GM21526 (cell line): Measurements from ENCODE around the gene DMRTB1.

Experiments used
- ATAC-seq: cut with Tn5 transposase; IDR thresholded peaks from one replicate; pipeline ENCODE4 v1.9.1; 2021; ENCODE audit warnings: moderate library complexity; ENCODE audit not compliant: unreplicated experiment, low FRiP score

Gene DMRTB1

DNA sequence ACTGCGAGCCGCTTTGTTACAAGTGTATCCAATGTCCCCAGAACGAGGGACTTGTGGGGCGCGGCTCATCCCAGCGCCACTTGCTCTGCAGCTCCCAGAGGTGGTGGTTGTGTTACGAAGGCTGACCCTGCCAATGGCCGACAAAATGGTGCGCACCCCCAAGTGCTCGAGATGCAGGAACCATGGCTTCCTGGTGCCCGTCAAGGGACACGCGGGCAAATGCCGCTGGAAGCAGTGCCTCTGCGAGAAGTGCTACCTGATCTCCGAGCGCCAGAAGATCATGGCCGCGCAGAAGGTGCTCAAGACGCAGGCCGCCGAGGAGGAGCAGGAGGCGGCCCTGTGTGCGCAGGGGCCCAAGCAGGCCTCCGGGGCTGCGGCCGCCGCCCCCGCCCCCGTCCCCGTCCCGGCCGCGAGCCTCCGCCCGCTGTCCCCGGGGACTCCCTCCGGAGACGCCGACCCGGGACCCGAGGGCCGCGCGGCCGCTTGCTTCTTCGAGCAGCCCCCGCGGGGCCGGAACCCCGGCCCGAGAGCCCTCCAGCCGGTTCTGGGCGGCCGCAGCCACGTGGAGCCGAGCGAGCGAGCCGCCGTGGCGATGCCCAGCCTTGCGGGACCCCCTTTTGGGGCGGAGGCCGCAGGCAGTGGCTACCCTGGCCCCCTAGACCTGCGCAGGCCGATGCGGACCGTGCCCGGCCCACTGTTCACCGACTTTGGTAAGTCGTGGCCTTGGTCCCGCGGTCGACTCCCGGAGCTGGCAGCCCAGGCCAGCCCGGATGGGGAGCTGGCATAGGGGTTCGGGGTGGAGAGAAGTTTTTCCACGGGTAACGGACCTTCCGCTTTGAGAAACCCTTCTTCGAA is at the start of gene DMRTB1:
Gene DMRTB1 (plus strand): TSS at position 79 of the 855 bp plus-strand sequence. CDS start 55 bp downstream, at position 134.
- no peak for ATAC-seq

DNA sequence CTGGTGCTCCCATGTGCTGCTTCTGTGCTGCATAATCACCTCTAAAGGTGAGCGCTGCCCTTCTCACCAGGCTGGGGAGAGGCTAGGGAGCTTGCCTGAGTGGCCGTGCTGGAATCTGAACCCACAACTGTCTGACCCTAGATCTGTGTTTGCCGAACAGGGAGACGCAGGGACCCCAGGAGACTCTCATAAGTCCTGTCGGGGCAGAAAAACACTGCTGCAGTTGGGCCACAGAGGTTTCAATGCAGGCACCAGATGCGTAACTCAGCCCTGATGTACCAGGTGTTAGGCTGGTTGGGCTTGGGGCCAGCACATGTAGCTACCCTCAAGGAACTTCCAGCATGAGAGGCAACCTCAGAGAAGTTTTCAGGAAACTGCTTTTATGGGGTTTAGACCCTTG is 49.5 kb upstream of the DMRTB1 start:
- no peak for ATAC-seq

DNA sequence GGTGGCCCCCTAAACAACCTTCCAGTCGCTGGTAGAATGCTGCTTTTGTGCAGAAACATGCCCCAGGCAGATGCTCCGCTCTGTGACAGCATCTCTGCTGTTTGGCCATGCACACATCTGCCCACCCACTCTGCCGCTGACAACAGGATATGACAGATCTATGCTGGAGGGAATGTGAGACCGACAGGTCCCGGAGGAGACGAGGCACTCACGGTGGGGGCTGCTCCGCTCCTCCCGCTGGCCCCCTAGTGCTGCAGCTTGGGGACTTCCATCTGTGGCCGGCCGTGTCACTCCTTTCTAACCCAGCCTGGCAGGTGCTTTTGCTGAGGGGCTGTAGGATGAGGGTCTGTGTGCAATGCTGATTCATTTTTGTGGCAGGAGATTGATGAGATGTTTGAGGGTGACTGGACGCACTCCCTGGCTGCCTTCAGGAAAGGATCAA is 49.1 kb upstream of the DMRTB1 start:
- no peak for ATAC-seq

DNA sequence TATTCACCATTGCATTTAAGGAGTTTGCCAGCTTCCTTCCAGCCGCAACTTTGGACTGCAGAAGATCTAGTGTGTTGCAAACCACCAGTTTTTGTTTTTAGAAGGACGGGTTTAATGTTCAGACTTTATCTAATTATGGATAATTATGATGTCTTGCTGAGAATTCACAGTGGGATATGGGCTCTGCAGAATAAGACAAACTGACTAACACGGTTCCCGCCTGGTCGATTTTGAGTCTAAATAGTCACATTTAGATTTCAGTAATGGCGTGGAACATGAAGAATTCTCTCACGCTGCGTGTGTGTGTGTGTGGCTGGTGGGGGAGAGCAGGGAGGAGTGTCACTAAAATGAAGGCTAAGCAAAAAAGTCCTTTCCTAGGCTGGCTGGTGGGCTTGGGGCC is 48.5 kb upstream of the DMRTB1 start:
- ATAC-seq = no peak

DNA sequence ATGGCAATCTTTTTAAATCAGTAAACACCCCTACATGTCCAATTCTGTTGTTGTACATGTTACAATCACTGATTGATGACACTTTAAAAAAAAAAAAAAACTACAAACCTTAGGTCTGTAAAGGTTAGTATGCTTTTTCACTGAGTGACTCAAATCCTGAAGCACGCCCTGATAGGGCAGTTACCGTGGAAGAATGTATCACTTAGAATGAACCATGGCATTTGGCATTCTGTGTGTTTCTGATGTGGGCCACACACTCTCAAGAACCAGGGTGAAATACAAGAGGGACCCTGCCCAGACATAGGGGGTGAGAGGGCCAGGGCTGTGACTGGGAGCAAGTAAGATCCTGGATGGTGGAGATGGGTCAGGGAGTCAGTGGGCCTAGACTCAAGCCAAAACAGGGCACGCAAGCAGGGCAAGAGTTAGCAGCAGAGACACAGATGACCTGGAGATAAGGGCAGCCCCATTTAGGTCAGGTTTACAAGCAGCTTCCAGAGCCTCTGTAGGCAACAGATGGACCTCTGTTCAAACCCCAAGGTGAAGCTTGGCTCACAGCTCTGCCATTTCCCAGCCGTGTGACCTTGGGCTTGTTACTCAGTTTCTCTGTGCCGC is 47.6 kb upstream of the DMRTB1 start:
- no peak for ATAC-seq

DNA sequence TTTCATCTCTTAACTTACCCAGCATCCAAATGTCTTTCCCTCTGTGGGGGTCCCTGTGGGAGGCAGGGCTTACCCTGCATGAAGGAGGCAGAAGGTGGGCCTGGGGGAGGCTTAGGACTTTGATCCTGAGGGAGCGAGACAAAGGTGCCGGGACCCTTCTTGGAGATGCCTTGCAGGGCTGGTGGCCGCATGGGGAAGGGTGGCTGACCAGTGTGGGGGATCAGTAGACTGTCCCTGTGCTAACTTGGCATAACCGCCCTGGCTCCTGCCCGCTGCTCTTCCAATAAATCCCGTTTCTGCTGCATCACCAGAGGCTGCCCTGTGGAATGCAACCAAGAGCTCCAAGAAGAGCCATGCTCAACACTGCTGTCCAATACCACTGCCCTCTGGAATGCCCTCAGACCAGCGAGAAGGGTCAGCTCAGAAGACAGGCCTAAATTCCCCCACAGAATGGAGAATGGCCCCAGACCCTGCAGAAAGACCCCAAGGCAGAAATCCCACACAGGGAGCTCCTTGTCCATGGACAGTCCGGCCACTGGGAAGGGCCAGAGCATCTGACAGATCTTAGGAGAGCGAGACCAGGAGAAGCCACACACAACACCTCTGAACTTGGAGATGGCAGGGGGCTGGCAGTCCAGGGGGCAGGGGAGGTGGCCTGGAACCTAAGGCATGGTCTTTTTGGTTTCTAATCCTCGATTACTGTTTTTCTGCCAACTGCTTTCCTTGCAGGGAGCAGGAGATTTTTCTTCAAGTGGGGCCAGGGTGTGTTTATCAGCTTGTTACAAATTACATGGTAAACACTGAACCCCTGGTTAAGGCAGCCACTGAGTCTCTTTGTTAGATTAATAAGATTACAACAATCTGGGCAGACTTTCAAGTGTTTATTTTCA is 46.7 kb upstream of the DMRTB1 start:
- no peak for ATAC-seq

DNA sequence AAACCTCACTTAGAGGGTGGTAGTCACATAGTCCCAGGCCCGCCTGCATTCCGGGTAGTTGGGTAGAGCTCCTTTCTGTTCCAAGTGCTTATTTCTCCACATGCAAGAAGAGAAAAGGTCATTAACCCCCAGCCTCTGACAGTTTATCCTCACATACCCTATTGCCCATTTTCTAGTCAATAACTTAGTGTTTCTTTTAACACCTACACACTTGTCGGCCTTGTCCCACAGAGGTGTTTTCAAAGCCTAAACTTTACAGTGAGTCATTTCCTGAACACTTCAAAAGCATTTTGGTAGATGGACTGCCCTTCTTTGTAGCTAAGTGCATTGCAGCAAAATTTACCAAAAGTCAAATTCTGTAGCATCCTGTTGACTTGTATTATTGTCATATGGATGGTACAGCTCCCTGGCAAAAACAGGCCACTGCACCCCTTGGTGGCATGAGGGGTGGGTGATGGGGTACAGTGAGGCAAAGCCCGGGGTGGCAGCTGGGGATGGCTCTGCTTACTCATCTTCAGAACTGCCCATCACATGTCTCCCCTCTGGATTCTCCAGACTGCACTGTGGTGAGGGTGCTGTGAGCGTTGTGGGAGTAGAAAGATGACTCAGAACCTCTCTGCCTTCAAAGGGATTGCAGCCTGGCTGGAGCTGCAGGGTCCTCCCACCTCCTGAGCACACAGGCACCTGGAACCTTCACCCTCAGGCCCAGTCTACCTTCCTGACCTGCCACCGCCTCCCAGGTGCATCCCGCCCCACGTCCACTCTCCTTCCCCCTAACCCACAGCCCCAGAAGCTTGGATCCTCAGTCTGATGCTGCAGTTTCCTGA is 45.8 kb upstream of the DMRTB1 start:
- ATAC-seq = peak; percentile 39

DNA sequence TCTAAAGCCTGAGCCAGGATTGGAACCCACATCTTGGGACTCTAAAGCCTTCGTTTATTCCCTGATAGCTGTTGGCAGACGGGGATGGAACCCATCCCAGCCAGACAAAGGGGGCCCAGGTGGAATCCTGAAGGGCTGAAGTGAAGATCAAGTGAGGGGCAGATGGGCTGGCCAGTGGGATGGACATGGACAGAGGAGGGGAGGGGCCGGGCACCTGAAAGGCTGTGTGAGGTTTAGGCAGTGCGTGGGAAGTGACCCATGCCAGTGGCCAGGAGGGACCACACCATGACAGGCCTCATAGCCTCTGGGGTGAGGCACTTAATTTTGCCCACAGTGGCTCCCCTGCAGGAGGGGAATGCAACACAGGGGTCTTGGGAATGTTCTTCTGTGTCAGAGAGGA is 44.6 kb upstream of the DMRTB1 start:
- no peak for ATAC-seq

DNA sequence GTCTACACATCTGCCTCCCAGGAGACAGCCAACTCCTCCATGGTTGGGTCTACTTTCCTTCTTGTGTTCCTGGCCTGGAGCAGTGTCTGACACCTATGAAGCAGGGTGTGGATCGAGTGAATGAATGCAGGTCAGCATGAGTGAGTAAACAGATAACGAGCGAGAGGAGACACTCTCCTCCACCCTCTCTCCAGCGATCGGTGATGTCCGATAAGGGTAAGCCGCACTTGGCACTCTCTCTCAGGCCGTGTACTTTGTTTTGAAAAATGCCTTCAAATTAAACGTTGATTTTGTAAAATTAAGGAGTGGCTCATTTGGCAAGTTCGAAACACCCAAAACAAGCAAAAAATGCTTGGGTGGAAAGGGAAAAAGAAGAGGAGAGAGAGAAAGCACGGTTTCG is 43.8 kb upstream of the DMRTB1 start:
- no peak for ATAC-seq

DNA sequence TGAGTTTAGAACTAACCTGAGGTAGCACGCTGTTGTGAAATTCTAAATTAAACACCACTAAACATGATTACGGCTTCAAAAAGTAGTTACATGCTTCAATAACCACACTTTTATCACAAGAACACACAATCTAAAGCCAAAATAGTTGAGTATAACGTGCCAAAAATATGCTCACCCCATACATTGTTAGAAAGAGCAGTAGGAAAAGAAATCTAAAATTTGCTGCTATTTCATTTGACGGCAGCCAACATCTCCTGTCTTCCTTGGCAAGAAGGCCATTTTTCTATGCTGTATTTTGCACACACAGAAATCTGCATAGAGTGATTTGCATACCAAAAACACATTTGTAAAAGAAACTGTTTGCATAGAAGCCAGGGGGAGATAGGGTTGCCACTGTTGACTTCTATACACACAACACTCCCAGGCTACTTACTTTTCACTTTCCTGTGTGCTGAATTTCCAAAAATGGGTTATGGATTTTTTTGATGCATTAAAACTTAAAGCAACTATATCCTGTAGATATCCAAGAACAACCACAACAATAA is 42.9 kb upstream of the DMRTB1 start:
- no peak for ATAC-seq

DNA sequence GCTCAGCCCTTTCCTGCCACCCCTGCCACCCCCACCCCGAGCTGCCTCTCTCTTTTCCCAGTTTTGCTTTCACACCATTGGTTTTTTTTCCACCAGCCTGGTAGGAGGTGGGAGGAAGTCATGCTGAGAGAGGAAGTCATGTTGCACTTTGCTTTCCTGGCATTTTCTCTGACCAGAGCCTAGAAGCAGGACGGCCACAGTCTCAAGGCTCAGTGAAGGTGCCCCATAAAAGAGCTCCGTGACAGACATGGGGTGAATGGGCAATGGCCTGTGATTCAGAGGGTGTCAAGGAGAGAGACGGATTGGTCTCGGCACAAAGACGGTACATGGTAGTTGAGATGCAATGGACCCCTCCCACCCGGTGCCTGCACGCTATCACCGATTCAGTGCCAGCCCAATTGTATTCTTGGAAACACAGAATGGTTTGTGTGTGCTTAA is 42.1 kb upstream of the DMRTB1 start:
- ATAC-seq = no peak

DNA sequence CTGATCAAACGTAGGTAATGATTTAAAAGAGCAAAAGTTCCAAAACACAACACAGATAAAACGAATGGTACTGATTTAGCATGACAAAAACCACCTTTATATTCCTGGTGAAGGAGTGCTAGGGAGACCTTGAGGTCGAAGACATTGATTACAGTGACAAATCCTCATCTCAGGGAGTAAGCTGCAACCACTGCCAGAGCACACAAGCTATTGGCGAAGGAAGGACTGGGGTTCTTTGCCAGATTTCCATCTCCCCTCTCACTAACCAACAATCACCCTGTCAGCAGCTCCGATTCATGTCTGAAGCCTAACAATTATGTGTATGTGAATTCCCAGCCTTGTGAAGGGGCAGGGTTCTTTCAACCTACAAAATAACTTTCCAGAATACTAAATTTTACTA is 40.2 kb upstream of the DMRTB1 start:
- ATAC-seq = no peak

DNA sequence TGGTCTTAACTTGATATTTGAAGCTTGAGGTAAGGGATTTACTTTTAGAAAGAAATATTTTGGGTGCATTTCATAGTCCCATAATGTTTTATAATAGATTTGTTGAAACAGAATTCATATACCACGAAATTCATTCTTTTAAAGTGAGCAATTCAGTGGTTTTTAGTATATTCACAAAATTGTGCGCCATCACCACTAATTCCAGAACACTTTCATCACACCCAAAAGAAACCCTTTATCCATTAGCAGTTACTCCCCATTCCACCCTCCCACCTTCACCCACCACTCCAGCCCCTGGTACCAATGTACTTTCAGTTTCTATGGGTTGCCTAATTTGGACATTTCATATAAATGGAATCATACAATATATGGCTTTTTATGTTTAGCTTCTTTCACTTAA is 38.9 kb upstream of the DMRTB1 start:
- no peak for ATAC-seq

DNA sequence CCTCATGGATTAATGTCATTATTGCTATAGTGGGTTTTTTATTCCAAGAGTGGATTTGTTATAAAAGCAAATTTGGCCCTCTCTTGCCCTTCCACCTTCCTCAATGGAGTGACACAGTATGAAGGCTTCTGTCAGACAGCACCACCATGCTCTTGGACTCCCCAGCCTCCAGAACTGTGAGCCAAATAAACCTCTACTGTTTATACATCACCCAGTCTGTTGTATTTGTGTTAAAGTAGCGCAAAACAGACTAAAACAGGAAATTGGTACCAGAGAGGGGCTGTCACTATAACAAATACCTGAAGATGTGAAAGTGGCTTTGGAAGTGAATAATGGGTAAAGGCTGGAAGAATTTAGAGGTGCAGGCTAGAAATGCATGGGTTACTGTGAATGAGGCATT is 38.0 kb upstream of the DMRTB1 start:
- ATAC-seq = no peak

DNA sequence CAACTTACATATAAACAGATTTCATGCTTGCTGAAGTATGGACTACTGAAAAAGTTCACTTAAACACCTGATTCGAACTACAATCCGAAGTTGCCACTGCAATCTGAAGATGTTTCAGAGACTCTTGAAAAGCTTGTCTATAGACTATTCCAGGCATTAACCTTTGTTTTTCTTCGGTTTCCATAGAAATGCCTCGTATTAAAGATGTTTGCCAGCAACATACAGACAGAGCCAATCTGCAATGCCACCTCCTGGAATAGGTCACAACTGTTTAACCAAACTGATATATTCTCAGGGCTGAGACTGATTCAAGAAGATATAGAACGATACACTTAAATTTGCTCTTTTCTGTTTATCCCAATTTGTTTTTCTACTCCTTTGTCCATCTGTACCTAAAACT is 28.9 kb upstream of the DMRTB1 start:
- no peak for ATAC-seq

DNA sequence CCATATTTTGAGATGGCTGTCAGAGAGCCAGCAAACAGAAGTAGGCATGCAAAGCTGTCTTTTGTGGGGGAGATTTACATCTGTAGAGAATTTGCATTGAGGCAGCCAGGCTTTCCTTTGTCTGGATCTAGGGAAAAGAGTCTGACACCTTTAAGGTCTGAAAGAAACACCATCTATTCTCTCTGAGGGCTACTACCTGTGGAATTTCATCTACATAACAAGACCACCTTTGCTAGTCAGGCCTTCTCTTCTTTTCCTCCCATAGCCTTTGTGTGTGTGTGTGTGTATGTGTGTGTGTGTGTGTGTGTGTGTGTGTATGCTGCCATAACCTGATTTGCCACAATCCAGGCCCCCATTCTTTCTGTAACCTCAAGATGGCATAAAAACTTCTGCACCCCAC is 28.4 kb upstream of the DMRTB1 start:
- no peak for ATAC-seq

DNA sequence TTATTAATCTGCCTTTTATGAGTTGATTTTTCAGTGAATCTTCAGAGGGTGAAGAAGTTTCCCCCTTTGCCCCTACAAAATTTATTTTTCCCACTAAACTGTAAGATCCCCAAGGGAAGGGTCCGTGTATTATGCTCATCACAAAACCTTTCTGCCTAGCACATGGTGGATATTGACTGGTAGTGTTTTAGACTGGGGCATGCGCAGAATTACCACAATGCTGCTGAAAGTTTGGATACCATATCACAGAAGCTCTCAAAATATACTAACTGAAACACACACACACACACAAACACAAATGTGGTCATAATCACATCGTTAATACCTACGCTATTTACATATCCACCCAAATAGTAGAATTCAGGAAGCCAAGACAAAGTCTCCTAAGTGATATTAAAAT is 28.0 kb upstream of the DMRTB1 start:
- ATAC-seq = no peak

DNA sequence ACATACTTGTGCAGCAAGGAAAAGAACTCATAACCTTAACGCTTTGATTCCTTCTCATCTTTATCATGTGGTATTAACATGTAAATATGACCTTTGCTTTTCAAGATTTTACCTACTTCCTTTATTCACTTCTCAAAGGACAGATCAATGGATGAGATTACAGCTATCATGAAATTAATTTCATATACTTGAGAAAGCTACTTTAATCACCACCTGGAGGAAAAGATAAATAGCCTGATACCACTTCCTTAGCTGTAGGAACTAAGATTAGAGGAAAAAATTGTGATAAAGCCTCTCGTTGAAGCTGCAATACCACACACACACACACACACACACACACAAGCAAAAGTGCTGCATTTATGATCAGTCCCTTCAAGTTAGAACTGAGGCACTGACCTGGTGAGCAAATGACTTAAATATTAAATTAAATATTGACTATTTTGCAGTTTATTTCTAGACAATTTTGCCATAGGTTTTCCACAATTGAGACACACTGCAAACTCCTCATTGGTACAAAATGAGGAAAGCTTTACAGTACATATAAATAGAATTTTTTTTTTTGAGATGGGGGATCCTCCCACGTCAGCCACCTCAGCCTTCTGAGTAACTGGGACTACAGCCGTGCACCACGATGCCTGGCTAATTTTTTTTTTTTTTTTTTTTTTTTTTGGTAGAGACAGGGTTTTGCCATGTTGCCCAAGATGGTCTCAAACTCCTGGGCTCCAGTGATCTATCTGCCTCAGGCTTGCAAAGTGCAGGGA is 27.2 kb upstream of the DMRTB1 start:
- no peak for ATAC-seq

DNA sequence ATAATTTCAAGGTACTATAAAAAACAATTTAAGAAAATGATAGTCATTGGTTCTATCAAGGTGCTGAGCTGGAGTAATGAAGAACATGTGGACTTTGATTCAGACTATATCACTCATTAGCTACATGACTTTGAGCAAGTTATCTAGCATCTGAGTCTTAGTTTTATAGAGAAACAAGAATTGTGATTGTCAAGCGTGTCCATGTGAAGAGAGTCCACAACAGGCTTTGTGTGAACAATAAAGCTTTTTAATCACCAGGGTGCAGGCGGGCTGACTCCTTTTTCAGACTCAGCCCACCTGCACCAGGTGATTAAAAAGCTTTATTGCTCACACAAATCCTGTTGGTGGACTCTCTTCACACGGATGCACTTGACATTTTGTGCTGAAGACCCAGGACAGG is 26.6 kb upstream of the DMRTB1 start:
- no peak for ATAC-seq
